DMS79 (cell line): ENCODE measurements around the gene SFSWAP.
"Not testable (repeated sequence)": the region's sequence is repeated elsewhere in the genome, so short reads cannot be mapped to it uniquely, and the experiment has no call there.

Source experiments
- DNase-seq: peaks from one replicate; lab custom pipeline; 2025; lab: John Stamatoyannopoulos, UW

The SFSWAP gene

DNA sequence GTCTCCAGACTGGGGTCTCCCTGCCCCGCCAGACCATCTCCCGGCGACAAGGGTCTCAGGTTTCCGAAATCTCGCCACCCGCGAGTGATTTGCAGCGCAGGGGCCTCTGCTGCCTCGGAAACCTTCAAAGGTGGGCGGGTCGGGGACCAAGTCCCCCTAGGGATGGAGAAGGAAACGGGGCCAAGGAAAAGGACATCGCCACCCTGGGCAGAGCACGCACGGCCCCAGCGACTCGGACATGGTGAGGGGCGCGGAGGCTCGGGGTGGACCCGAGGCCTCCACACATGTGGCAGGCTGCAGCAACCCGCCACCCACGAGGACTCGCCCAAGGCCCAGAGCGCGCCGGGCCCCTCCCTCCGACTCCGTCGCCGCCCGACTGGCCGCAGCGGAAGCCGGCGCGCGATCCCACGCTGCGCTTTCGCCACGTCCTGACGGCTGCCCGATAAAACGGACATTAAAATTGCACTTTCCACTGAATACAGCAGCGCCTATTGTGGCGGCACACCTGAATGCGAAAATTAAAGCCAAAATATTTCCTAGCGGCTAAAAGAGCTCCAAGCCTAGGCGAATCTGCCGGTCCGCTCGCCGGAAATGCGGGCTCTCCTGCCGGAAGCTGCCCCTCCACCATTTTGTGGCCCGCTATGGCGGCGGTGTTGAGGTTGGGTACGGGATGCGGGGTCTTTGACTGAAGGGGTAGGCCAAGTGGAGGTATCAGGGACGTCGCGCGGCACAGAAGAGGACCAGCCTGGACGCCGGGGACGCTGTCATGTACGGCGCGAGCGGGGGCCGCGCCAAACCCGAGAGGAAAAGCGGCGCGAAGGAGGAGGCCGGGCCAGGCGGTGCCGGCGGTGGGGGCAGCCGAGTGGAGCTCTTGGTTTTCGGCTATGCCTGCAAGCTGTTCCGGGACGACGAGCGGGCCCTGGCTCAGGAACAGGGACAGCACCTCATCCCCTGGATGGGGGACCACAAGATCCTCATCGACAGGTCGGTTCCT, at the start of gene SFSWAP:
TSS of gene SFSWAP (plus strand) at position 627 of the 994 bp plus-strand sequence. CDS start at position 767, 140 bp downstream.
- DNase-seq = peak; percentile 23

DNA sequence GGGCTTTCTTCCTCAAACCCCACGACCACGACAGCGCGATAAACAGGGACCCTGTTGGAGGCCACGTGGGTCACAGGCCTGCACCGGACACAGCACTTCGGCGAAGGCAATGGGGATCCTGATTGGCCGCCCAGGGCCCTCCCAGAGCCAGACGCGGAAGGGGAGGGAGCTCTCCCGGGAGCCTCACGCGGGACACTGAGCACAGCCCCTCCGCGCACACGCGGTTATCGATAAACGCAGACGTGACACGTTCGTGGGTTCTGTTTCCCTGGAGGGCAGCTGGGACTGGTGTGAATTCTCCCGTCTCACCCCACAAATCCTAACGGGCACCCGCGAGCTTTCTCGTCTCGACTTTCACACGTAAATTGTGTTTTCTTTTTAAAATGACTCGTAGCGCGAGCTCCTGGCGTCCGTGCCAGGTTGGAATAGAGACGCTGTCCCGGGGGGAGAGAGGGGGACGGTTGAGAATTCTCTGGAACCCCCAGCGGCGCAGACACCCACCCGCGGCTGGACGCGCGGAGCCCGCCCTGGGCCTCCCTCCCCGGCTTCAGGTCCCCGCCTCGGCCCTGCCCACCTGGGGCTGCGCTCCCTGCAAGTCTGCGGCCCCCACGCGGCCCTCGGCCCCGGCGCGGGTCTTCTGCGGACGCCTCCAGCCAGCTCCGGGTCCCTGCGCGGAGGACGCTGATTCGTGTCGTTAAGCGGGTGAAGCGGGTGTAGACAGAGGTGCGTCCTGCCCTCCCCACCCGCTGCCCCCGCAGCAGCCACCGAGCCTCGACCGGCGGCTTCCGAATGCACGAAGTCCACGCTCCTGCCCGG, 49.5 kb upstream of the SFSWAP start:
- not testable (repeated sequence) for DNase-seq

DNA sequence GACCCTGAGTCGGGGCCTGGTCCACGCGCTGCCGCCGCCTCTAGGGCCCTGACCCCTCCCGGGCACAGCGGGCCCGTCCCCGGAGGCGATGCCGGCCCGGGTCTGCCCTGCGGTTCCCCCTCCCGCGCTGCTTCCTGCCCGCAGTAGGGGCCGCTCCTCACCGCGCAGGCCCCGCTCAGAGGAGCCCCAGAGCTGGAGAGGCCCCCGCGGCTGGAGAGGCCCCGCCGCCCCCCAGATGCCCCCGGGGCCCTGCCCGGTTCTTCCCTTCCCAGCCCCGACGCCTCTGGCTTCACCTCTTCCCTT, 49.0 kb upstream of the SFSWAP start:
- DNase-seq = not testable (repeated sequence)

DNA sequence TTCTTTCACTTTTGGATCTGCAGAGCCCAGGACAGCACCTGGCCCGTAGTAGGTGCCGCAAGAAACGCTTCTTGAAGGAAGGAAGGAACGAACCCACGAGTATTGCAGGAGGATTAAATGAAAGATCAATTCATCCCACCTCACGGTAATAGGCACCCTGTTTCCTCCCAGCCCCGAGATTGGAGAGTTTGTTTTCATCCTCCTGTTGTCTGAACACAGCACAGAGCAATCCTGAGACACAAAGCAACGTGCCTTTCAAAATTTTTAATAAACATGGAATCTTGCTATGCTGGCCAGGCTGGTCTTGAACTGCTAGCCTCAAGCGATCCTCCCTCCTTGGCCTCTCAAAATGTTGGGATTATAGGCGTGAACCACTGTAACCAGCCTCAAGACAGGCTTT, 48.5 kb upstream of the SFSWAP start:
- DNase-seq = not testable (repeated sequence)

DNA sequence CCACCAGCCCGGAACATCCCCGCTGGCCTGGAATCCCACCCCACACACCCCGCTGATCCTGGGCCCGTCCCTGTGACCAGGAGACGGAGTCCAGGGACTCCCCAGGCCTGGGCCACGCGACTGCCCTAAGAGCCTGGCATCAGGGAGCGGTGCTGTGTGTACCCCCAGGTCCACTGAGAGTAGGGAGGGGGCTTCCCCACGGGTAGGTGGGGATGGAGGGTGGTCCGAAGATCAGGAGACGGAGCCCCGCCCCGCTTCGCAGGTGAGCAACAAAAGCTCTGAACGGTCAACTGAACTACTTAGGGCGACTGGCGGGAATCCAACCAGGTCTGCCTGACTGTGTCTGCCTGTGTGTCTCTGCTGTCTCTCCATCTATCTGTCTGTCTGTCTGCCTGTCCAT, 45.2 kb upstream of the SFSWAP start:
- not testable (repeated sequence) for DNase-seq

DNA sequence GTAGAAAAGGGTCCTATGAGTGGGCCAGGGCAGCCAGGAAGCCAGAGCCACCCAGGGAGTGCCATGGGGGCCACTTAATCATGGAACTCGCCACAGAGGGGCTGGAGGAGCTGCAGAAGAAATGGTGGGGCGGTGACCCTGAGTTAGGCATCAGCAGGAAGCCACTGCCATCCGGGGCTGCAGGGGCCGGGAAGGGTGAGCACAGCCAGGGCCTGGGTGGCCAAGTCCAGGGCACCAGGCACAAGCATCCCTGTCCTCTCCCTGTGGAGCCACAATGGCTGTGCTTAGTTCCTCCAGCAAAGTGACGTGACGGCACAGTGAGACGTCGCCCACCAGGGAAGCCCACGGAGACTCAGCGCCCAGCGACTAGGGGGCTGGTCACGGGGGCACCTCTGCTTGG, 44.4 kb upstream of the SFSWAP start:
- DNase-seq = not testable (repeated sequence)

DNA sequence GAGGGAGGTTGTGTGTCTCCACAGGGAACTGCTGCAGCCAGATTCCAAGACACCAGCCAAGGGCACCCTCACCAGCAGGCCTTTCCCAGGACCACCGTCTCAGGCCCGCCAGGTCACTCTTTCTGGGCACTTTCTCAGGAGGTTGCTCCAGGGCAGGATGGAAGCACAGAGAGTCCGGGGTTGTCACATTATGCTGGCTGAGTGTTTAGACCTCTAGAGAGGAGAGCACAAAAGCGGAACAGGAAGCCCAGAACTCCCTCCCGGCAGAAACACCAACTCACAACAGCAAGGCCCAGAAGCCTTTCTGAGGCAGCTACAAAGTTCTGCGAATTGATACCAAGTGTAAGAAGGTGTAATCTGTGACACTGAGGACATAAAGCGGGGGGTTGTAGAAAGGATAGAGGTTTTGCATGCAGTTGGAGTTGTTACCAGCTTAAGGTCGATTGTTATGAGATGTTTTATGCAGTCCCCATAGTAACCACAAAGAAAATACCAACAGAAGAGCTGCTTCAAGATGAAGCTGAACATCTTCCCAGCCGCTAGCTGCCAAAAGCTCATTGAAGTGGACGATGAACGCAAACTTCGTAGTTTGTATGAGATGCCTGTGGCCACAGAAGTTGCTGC, 43.8 kb upstream of the SFSWAP start:
- DNase-seq = not testable (repeated sequence)

DNA sequence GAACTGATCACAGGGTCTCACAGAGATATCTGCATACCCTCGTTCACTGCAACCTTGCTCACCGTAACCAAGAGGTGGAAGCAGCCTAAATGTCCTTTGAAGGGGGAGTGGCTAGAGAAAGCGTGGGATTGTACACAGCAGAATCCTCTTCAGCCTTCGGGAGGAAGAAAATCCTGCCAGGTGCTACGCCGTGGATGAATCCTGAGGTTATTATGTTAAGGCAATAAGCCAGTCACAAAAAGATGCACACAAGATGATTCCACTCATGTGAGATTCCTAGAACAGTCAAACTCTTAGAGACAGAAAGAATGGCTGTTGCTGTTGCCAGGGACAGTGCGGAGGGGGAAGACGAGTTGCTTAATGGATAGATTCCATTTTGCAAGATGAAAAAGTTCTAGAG, 39.6 kb upstream of the SFSWAP start:
- no peak for DNase-seq

DNA sequence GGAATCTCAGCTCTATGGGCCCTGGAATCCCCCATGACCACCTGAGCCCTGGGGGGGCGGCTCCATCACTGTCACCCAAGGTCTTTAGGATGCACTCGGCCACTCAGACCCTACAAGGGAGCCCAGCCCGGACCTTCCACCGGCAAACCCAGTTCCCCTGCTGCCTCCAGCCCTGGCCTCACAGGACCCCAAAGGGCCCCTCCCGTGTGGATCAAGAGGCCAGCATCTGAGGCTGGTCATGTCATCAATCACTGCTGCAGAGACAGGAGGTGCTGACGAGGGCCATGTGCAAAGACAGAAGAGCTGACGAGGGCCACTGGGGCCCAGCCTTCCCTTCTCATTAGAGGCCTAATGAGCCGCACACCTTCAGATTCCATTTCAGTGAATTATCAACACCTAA, 39.0 kb upstream of the SFSWAP start:
- no peak for DNase-seq

DNA sequence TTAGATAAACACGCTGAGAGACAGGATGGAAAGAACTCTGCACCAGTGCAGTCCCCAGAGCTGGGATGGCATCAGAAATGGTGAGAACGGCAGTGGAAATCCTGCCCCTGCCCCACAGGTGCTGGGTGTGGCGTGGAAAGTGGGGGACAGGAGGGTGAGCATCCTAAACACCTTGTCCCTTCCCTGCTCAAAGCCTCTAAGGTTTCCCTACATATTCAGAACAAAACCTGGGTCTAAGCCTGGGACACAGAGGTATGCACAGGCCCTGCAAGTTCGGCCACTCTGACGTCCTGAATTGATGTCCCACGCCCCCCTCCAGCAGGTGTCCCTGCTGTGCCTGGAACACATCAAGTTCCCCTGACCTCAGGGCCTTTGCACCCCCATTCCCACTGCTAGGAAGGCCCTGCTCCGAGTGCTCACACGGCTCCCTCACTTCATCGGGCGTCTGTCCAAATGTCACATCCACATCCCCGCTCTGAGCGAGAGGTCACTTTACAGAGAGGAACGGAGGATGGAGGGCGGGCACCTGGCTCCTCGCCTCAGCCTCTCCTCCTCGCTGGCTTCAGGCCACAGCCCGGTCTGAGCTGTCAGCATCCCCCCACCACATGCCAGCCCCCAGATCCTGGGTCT, 38.5 kb upstream of the SFSWAP start:
- no peak for DNase-seq

DNA sequence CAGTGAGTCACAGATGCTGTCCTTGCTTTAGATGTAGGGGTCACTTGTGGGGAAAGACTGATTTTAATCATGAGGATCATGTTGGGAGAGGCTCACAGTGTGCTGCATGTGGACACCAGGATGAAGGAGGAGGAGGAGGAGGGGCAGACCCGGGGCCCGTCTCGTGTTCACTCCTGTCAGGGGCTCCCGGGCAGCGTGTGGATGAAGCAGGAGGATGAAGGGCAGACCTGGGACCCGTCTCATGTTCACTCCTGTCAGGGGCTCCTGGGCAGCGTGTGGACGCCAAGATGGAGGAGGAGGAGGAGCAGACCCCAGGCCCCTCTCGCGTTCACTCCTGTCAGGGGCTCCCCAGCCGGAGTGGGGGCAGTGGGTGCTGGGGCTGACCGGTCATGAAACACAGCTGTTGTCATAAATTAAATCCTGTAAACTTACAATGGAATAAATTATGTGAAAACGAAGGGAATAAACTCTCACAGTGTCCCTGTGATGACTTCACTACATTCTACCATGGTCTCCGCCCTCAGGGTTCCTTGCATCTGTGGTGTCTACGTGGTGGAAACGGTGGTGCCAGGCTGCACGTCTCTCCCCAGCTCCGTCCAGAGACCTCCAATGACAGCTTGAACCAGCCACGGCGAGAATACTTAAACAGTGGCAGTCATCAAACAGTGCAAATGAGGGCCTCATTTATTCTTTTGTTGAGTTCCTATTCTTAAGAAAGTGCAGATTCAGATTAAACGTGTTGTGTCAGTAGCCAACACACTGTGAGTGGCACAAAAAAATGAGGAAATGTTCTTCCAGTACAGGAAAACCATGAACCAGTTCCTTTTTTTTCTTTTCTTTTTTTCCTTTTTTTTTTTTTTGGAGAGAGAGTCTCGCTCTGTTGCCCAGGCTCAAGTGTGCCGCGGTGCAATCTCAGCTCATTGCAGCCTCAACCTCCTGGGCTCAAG, 37.7 kb upstream of the SFSWAP start:
- no peak for DNase-seq

DNA sequence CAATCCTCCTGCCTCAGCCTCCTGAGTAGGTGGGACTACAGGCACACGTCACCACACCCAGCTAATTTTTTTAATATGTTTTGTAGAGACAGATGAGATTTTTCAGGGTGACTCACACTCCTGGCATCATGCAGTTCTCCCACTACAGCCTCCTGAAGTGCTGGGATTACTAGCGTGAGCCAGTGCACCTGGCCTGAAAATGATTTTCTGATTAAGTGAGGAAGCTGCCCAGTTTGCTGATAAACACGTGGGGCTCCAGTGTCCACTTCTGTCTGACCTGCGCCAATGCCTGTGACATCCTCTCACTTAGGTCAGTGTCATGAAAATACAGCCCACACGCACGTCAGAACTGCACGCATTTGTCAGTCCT, 37.0 kb upstream of the SFSWAP start:
- DNase-seq = no peak

DNA sequence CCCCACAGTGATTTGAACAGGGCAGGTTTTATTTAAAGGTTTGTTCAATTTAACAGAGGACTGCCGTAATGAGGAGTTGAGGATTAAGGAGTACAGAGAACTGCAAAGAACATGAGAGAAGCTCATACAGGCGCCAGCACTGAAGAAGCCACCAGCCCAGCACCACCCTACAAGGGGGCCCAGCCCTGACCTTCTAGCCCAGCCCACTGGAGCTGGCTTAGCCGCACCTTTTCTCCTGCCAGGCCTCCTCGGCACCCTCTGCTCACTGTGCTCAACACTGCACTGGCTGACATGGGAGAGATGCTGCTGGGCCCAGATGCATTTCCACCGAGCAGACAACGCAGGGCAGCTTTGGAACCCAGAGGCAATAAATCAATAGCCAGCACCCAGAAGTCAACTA, 36.5 kb upstream of the SFSWAP start:
- no peak for DNase-seq

DNA sequence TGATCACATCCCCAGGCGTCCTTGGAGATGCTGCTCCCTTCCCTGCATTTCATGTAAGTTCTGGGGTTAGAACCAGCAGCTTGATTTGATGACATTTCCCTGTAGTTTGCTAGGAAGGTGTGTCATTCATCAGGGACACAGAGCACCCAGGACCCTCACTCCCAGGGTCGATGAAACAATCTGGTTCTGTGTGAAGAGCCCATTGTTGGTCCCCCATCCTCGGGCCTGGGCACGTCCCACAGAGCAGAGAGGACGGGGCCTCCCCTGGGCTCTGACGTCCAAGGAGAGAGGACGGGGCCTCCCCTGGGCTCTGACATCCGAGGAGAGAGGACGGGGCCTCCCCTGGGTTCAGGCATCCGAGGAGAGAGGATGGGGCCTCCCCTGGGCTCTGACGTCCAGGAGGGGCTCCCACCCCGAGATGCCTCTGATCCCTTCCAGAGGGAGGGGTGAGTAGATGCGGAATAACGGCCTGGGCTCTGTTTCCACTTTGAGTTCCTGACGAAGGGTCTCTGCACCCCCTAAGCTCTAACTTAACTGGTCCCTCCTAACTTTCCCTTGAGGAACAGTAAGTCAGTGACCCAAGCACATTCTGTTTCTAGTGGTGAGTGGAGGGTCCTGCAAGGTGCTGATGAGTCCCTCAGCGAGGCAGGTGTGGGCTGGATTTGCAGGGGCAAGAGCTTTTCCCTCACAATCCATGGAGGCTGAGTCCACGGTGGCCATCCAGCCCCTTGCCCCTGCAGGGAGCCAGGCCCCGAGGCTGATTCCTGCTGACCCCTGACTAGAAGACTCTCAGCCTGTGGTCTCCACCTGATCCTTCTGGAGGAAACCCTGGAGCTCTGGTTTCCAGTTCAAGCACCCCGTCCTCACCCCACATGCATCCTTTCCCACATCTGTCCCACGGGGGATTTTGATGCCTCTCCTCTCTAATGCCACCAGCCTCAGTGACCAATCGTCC, 35.5 kb upstream of the SFSWAP start:
- no peak for DNase-seq

DNA sequence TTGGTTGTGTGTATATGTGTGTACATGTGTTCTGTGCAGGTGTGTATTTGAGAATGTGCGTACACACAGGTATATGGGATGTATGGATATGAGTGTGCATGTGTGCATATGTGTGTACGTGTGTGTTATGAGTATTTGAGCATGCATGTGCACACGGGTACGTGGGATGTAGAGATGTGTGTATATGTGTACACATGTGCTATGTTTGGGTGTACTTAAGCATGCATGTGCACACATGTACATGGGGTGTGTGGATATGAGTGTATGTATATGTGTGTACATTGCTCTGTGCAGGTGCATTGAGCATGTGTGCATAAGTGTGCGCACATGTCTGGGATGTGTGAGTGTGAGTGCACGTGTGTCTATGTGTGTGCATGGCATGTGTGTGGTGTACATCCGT, 34.3 kb upstream of the SFSWAP start:
- DNase-seq = no peak

DNA sequence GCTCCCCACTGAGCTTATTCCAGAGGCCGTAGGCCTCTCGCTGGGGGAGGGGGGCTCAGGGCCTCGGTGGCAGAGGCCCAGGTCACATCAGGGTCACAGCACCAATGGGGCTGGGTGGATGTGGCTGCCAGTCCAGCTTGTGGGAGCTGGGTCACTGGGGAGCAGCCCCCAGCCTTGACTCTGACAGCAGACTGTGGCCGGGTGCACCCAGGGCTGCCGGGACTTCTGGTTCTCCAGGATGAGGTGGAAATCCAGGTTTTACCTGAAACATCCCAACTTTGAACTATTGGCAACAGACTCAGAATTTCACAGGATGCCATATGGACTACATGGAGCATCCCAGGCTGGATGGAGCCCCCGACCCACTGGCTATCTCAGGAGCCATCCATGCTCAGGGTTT, 33.8 kb upstream of the SFSWAP start:
- DNase-seq = not testable (repeated sequence)

DNA sequence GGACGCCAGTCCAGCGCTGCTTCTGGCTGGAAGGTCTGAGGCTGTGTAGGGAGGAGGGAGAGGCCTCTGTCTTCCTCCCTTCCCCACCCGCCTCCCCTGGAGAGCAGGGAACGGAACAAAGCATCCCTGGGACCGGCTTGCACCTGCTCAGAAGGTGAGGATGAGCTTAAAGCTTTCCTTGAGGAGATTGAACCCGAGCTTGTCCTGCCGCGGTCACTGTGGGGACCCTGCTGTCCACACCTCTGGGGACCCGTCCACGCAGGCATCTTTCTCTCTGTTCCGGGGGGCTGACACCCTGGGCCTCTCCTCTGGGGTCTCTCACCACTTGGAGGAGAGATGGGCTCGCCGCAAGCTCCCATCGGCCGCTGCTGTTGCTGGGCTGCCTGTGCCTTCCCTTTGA, 33.2 kb upstream of the SFSWAP start:
- no peak for DNase-seq

DNA sequence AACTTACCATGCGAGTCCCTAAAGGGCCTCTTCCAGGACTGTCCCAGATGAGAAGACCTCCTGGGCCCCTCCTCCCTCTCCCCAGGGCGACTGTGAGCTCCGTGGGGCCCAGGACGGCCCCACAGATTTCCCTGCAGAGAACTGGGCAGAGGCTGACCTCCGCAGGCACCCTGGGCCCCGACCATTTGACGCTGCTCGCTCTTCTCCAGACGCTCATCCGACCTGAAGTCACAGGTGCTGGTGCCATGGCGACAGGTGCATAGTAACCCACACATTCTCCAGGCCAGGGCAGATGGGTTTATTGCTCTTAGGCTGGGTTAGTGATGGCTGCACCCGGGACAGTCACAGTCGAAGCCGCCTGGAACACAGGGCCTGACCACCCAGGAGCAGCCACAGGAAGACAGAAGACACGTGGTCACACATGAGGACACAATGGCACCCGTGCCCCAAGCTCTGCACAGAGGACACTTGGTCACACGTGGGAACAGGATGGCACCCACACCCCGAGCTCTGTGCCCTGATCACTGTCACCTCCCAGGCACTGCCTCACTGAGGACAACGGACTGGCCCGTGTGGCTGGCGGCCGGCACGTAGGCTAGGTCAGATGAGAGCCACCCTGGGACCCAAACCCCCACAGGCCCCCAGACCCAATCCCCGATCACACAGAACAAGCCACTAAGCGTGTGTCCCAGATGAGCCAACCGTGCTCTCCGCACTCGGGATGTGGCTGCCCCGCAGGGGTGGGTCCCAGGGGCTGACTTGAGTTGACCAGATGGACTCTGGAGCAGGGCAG, 32.3 kb upstream of the SFSWAP start:
- peak; percentile 36 for DNase-seq

DNA sequence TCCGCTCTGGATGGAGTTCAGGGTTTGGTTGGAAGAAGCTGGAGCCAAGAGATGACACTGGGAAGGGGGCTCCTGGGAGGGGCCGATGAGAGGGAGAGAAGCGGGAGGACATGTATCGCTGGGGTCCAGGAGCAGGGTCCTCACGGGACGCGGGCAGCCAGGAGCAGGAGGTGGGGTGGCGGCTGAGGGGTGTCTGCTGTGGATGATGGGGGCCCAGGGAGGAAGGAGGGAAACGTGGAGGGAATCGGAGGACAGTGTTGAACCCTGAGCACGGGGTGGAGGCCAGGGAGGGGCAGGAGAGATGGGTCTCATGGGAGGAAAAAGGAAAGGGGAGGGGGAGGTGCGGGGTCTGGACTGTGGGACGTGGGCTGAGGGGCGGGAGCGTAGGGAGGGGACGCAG, 31.7 kb upstream of the SFSWAP start:
- not testable (repeated sequence) for DNase-seq
